GM12872 (cell line): ENCODE results near the gene ESRP2.

Experiments used
- TF ChIP-seq, protein P1 (sequence below): IDR thresholded peaks from 3 replicates; pipeline ENCODE4 v1.5.1; 2011; ENCODE audit warnings: low read depth, mild to moderate bottlenecking, low read length, moderate library complexity; ENCODE audit not compliant: insufficient read depth

Gene ESRP2

DNA sequence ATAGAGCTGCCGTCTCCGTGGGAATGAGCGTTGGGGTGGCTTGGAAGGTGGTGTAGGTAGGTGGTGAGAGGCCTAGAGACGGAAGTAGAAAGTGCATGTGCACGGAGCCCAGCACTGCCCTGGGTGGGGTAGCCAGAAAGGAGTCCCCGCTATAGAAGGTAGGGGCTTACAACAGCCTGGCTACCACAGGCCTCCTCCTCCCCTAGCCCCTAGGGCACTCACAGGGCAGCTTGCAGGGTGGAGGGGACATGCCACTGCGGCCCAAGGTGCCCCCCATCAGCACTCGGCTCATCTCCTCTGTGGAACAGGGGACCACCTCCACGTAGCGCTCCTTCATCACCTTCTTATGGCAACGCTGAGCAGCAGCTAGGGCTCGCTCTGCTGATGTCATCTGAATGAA lies 5.0 kb downstream of the ESRP2 start:
- TF ChIP-seq, protein P1, sequence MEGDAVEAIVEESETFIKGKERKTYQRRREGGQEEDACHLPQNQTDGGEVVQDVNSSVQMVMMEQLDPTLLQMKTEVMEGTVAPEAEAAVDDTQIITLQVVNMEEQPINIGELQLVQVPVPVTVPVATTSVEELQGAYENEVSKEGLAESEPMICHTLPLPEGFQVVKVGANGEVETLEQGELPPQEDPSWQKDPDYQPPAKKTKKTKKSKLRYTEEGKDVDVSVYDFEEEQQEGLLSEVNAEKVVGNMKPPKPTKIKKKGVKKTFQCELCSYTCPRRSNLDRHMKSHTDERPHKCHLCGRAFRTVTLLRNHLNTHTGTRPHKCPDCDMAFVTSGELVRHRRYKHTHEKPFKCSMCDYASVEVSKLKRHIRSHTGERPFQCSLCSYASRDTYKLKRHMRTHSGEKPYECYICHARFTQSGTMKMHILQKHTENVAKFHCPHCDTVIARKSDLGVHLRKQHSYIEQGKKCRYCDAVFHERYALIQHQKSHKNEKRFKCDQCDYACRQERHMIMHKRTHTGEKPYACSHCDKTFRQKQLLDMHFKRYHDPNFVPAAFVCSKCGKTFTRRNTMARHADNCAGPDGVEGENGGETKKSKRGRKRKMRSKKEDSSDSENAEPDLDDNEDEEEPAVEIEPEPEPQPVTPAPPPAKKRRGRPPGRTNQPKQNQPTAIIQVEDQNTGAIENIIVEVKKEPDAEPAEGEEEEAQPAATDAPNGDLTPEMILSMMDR, result no peak

- TF ChIP-seq, protein P1, result no peak
Observed at GRCh38 chr16:68230176-68230571, 5.8 kb downstream of the ESRP2 start.

- TF ChIP-seq, protein P1, result peak; percentile 88
Observed at GRCh38 chr16:68229431-68230175, 6.3 kb downstream of the ESRP2 start.

DNA sequence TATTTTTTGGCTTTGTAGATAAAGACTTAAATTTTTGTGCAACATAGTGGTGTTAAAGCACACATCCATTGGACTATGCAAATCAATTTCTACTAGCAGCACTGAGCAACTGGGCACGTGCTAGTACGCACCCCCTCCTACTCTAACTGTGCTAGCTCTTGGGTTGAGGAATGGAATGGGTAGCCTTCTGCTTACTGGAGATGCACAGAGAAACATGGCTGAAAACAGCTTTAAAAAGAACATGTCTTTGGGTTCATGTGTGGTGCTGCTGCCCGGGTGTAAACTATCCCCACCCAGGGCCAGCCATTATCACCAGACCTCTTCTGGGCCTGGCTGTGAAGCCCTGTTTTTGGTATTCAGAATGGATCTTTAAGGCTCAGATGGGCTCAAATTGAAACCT lies 7.3 kb downstream of the ESRP2 start:
- TF ChIP-seq, protein P1, result no peak

- TF ChIP-seq, protein P1, result no peak
Observed at GRCh38 chr16:68227850-68228553, 7.9 kb downstream of the ESRP2 start.

GRCh38 chr16:68227183-68227793 lies 8.6 kb downstream of the ESRP2 start:
- TF ChIP-seq, protein P1, result no peak

- TF ChIP-seq, protein P1, result no peak
Observed at GRCh38 chr16:68226116-68226515, 9.8 kb downstream of the ESRP2 start.
